Measurements from ENCODE around the gene NR1I2.

NR1I2 gene

DNA sequence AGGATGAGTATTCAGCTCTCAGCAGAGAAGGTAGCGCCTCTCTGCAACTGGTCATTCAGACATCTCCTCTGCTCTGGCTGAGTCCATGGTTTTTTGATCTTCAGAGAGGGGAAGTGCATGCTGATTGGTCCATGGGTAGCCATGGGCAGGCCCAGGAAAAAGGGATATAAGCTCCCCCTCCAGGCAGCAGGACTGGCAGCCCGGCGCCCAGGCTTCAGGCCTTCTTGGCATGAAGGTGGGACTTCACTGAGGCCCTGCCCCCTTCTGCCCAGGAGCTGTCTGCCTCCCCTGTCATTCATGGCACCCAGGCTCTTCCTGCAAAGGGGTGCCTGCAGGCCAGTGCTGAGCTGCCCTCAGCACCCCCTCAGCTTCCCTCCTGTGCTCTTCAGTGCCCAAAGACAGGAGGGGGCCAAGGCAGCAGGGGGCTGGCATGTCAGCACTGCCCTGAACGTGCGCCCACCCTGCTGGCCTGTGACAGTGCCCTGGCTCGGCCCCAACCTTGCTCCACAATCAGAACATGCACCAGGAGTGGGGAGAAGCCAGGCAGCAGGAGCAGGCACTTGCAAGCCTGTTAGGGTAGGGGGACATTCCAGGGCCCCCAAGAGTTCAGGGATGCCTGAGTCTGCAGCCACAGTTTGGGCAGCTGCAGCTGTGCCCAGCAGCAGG lies 13.8 kb upstream of the NR1I2 start:
- DNase-seq (ENCODE audit: low spot score): no peak
- Mint-ChIP-seq H3K4me1 (ENCODE audit: low read depth) (no peaks in the 10 kb centered on the region), H3K4me3 (no peak overlapping the region), H3K36me3 (ENCODE audit: low read depth) (no peaks in the 10 kb centered on the region), H3K27ac (no peak overlapping the region), H3K9me3 (no peaks in the 10 kb centered on the region), H3K27me3 (ENCODE audit: low read depth) (peaks cover 27% of the 10 kb centered on the region)

DNA sequence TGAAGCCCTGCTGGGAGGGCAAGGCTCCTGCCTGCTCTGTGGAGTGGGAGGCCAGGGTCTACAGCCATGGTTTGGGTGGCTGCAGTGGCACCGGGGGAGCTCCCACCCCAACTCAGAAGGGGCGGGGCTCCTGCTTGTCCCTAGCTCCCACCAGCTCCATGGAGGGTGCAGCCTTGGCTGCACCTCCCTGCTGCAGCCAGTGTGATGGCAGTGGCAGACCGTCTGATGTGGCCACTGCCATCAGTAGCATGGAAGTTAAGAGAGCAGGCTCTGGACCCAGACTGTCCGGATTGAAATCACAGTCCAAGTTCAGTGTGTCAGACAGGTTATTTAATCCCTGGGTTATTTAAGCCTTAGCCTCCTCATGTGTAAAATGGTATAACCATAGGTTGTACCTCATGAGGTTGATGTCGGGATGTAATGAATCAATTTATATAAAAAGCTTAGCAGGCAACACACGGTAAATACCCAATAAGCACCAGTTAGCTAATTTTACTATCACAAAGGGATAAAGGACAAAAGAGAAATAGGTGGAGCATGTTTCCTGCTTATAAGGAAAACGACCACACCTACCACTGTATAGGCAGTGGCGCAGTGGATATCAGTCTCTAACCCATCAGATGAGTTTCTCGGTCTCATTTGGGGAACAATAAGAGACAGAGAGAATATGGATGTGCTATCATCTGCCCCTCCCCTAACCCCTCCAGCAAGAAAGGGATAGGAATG lies 13.1 kb upstream of the NR1I2 start:
- Mint-ChIP-seq H3K36me3 (ENCODE audit: low read depth) (no peaks in the 10 kb centered on the region), H3K4me3 (no peak overlapping the region), H3K4me1 (ENCODE audit: low read depth) (no peaks in the 10 kb centered on the region), H3K9me3 (no peaks in the 10 kb centered on the region), H3K27ac (no peak overlapping the region), H3K27me3 (ENCODE audit: low read depth) (peaks cover 26% of the 10 kb centered on the region)
- no peak for DNase-seq (ENCODE audit: low spot score)

DNA sequence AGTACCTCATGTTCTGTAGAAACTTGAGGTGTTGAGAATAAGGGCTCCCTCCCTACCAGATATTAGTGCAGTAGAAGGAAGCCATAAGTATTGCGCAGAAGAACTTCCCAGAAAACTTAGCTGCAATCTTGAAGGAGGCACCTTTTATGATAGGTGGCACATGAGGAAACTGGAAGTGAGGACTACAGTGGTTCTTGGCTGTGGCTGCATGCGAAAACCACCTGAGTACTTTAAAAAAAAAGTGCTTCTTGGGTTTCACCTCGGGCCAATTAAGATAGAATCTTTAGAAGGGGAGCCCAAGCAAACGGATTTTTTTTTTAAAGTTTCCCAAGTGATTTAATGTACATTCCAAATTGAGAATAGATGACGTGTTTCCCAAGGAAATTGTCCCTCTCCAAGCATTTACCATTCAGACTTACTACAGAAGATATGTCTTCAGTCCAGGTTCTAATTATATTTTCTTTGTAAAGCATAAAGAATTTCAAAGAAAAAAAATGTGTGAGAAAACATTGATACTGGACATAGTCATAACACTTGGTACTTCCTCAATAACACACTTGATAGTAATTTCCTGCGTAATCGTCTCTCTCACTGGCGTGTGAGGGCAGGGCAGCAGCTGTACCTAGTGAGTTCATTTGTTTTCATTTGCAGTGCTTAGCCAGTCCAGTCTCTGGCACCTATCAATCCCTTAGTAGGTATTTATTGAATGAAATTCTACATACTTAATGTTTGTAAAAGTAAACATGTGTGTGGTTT lies 12.3 kb upstream of the NR1I2 start:
- Mint-ChIP-seq H3K4me1 (ENCODE audit: low read depth) (no peaks in the 10 kb centered on the region), H3K36me3 (ENCODE audit: low read depth) (no peaks in the 10 kb centered on the region), H3K27me3 (ENCODE audit: low read depth) (peaks cover 24% of the 10 kb centered on the region), H3K4me3 (no peak overlapping the region), H3K9me3 (no peaks in the 10 kb centered on the region), H3K27ac (no peak overlapping the region)
- DNase-seq (ENCODE audit: low spot score): no peak

DNA sequence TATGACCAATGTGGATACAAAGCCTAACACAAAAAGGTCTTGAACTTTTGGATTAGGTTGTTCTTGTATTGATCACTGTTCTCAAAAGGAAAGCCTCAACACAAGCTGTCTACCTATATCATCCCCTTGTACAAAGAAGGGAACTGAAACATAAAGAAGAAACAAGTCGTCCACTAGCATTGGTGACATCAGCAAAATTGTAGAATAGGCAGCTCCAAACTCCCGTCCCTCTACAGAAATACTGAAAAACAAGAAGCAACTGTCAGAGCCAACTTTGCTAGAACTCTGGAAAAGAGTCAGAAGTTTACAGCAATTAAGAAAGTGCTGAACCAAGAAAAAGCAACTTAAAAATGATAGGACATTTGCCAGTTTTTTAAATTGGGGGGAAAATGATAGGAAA lies 7.5 kb upstream of the NR1I2 start:
- no peak overlapping the region for H3K4me3 Mint-ChIP-seq
- H3K9me3 Mint-ChIP-seq: no peaks in the 10 kb centered on the region
- no peaks in the 10 kb centered on the region for H3K4me1 Mint-ChIP-seq (ENCODE audit: low read depth)
- no peak for DNase-seq (ENCODE audit: low spot score)
- H3K27me3 Mint-ChIP-seq (ENCODE audit: low read depth): peaks cover 18% of the 10 kb centered on the region
- no peaks in the 10 kb centered on the region for H3K36me3 Mint-ChIP-seq (ENCODE audit: low read depth)
- H3K27ac Mint-ChIP-seq: no peak overlapping the region

DNA sequence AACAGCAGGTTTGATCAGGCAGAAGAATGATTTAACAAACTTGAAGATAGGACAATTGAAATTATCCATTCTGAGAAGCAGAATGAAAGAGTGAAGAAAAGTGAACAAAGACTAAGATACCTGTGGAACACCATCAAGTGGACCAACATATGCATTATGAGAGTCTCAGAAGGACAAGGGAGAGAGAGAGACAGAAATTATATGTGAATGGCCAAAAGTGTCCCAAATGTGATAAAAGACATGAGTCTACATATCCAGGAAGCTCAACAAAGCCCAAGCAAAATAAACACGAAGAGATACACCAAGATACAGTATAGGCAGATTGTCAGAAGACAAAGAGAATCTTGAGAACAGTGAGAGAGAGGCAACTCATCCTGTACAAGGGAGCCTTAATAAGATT lies 5.6 kb upstream of the NR1I2 start:
- Mint-ChIP-seq H3K27me3 (ENCODE audit: low read depth) (peaks cover 12% of the 10 kb centered on the region), H3K4me1 (ENCODE audit: low read depth) (peaks cover 8% of the 10 kb centered on the region), H3K9me3 (no peaks in the 10 kb centered on the region), H3K4me3 (no peak overlapping the region), H3K27ac (no peak overlapping the region), H3K36me3 (ENCODE audit: low read depth) (no peaks in the 10 kb centered on the region)
- DNase-seq (ENCODE audit: low spot score): no peak

DNA sequence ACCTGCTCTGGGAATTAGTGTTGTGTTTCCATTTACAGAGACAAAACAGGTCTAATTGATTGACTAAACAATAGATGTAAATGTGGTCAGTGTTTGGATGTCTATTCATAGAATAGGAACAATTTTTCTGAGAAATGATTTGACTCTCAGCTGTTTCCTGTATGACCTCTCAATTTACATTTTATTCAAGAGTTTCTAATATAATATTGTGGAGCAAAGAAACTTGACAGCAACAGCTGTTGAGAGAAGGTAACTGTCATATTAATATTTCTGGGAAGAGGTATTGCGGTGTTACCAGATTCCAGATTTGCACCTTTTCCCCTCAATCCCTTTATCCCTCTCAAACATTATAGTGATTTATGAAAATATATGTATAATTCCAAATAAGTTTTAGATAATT lies 3.7 kb upstream of the NR1I2 start:
- Mint-ChIP-seq H3K36me3 (ENCODE audit: low read depth) (no peaks in the 10 kb centered on the region), H3K4me3 (no peak overlapping the region), H3K9me3 (no peaks in the 10 kb centered on the region), H3K4me1 (ENCODE audit: low read depth) (peaks cover 8% of the 10 kb centered on the region), H3K27ac (no peak overlapping the region), H3K27me3 (ENCODE audit: low read depth) (peaks cover 4% of the 10 kb centered on the region)
- DNase-seq (ENCODE audit: low spot score): no peak

DNA sequence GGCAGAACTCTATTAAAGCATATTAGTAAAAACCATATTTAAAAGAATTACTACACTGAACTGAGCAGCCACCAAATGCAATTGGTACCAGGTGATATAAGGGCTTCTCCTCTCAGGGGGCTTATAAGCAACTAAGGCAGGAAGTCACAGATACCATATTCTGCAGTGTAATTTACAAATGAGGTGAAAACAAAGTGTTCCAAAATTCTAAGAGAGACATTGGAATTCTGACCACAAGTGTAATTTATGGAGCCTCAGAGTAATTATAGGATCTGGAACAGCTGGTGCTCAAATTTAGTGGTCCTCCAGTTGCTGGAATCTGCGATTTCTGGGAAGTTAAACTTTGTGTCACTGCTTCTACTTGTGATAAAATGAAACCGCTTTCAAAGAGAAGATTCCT lies 3.1 kb upstream of the NR1I2 start:
- H3K4me3 Mint-ChIP-seq: no peak overlapping the region
- no peaks in the 10 kb centered on the region for H3K9me3 Mint-ChIP-seq
- H3K36me3 Mint-ChIP-seq (ENCODE audit: low read depth): no peaks in the 10 kb centered on the region
- no peak overlapping the region for H3K27ac Mint-ChIP-seq
- H3K27me3 Mint-ChIP-seq (ENCODE audit: low read depth): no peaks in the 10 kb centered on the region
- DNase-seq (ENCODE audit: low spot score): no peak
- peaks cover 8% of the 10 kb centered on the region for H3K4me1 Mint-ChIP-seq (ENCODE audit: low read depth)

DNA sequence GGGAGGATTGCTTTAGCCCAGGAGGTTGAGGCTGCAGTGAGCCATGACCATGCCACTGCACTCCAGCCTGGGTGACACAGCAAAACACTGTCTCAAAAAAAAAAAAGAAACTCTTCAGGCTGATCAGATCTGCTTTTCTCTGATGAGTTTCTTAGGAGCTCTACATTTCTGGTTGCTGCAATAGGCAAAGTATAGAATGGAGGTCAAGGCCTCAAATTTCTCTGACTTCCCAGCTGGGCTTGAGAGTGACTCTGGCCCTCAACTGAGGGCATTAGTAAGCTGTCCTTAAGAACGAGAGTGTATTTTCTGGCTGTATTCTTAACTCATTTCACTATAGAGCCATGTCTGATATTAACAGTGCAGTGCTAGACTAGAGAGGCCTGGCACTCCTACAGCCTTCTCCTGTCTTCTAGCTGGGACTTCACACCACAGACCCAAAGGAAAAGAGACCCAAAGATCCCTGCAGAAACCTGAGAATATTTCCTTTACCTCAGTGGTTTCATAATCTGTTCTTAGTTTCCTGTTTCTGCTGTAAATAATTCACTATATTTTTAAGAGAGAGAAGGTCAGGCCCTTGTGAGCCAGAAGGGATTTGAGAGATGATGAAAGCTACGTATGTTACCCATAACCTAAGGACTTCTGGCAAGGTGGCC lies 2.0 kb upstream of the NR1I2 start:
- H3K27ac Mint-ChIP-seq: no peak overlapping the region
- no peaks in the 10 kb centered on the region for H3K36me3 Mint-ChIP-seq (ENCODE audit: low read depth)
- H3K9me3 Mint-ChIP-seq: no peaks in the 10 kb centered on the region
- no peaks in the 10 kb centered on the region for H3K27me3 Mint-ChIP-seq (ENCODE audit: low read depth)
- DNase-seq (ENCODE audit: low spot score): no peak
- no peak overlapping the region for H3K4me3 Mint-ChIP-seq
- peaks cover 8% of the 10 kb centered on the region for H3K4me1 Mint-ChIP-seq (ENCODE audit: low read depth)

DNA sequence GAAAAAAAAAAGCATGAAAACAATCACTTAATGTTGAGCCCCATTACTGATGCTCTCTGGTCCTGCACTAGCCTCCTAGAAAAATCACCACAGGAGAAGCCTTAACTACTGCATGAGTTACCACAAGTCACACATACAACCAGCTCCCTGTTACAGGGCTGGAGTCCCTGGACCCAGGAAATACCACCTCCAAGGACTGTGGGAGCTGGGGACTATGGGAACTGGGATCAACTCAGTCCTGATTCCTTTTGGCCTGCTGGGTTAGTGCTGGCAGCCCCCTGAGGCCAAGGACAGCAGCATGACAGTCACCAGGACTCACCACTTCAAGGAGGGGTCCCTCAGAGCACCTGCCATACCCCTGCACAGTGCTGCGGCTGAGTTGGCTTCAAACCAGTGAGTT lies 559 bp downstream of the NR1I2 start:
- Mint-ChIP-seq H3K9me3 (no peaks in the 10 kb centered on the region), H3K4me3 (no peak overlapping the region), H3K4me1 (ENCODE audit: low read depth) (peaks cover 8% of the 10 kb centered on the region), H3K27me3 (ENCODE audit: low read depth) (no peaks in the 10 kb centered on the region), H3K36me3 (ENCODE audit: low read depth) (no peaks in the 10 kb centered on the region), H3K27ac (no peak overlapping the region)
- no peak for DNase-seq (ENCODE audit: low spot score)

DNA sequence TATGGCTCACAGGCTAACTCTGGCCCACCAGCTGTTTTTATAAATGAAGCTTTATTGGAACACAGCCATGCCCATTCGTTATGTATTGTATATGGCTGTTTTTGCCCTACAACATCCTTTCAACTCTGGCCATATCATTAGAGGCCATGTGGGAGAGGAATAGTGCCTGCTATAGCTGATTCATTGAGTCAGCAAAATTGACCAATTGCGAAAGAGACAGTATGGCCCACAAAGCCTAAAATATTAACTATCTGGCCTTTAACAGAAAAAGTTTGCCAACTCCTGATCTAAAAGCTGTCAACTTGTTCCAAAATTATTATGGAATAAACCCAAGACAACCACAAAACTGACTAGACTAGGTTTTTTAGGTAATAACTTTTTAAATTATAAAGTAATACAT lies 1.4 kb downstream of the NR1I2 start:
- Mint-ChIP-seq H3K4me3 (no peak overlapping the region), H3K36me3 (ENCODE audit: low read depth) (no peaks in the 10 kb centered on the region), H3K9me3 (no peaks in the 10 kb centered on the region), H3K4me1 (ENCODE audit: low read depth) (peaks cover 8% of the 10 kb centered on the region), H3K27me3 (ENCODE audit: low read depth) (no peaks in the 10 kb centered on the region), H3K27ac (no peak overlapping the region)
- DNase-seq (ENCODE audit: low spot score): no peak

DNA sequence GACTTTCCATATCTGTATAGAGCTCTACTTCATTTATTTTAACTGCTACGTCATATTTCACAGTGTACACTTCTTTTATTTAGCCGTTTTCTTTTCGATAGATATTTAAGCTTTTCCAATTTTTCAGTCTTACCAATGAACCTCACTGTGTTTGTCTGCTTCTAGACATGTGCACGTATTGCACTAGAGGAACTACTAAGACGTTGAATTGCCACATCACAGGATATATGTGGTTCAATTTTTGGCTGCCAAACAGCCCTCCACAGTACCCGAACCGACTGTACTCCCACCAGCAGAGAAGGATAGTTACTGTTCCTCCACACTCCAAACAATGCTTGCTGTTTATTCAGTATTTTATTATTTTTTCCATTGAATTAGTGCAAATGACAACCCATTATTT lies 2.0 kb downstream of the NR1I2 start:
- no peak for DNase-seq (ENCODE audit: low spot score)
- H3K4me3 Mint-ChIP-seq: no peak overlapping the region
- no peak overlapping the region for H3K27ac Mint-ChIP-seq
- H3K36me3 Mint-ChIP-seq (ENCODE audit: low read depth): no peaks in the 10 kb centered on the region
- H3K4me1 Mint-ChIP-seq (ENCODE audit: low read depth): peaks cover 8% of the 10 kb centered on the region
- H3K9me3 Mint-ChIP-seq: peaks cover 2% of the 10 kb centered on the region
- H3K27me3 Mint-ChIP-seq (ENCODE audit: low read depth): no peaks in the 10 kb centered on the region

DNA sequence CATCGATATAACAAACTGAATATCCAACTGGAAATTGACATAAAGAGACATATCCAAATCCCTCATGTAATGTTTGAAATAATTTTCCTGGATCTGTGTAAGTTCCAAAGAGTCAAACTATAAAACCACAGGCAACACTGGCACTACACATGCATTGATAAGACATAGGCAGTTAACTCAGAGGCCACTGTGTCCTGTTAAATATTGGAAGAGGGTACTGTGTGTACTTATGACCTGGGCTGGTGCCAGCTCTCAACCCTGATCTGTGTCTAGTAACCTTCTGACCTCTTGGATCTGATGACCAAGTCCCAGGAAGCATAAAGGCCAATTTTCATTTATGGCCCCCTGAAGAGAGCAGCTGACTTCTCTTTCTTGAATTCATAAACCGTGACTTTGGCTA lies 4.5 kb downstream of the NR1I2 start:
- H3K9me3 Mint-ChIP-seq: peaks cover 9% of the 10 kb centered on the region
- no peak overlapping the region for H3K27ac Mint-ChIP-seq
- H3K4me3 Mint-ChIP-seq: no peak overlapping the region
- no peaks in the 10 kb centered on the region for H3K27me3 Mint-ChIP-seq (ENCODE audit: low read depth)
- H3K4me1 Mint-ChIP-seq (ENCODE audit: low read depth): no peaks in the 10 kb centered on the region
- DNase-seq (ENCODE audit: low spot score): no peak
- no peaks in the 10 kb centered on the region for H3K36me3 Mint-ChIP-seq (ENCODE audit: low read depth)

DNA sequence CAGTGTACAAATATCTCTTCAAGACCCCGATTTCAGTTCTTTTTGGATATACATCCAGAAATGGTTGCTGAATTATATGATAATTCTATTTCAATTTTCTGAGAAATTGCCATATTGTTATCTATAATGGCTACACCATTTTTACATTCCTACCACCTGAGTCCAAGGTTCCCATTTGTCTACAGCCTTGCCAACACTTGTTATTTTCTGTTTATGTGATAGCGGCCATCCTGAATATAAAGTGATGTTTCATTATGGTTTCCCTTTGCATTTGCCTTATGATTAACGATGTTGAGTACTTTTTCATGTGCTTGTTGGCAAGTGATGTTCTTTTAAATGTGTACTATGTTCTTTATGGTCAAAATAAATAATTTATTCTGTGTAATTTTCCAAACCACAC lies 8.5 kb downstream of the NR1I2 start:
- H3K36me3 Mint-ChIP-seq (ENCODE audit: low read depth): no peaks in the 10 kb centered on the region
- H3K4me3 Mint-ChIP-seq: no peak overlapping the region
- no peaks in the 10 kb centered on the region for H3K27me3 Mint-ChIP-seq (ENCODE audit: low read depth)
- H3K27ac Mint-ChIP-seq: no peak overlapping the region
- no peak for DNase-seq (ENCODE audit: low spot score)
- H3K4me1 Mint-ChIP-seq (ENCODE audit: low read depth): no peaks in the 10 kb centered on the region
- H3K9me3 Mint-ChIP-seq: peaks cover 9% of the 10 kb centered on the region

DNA sequence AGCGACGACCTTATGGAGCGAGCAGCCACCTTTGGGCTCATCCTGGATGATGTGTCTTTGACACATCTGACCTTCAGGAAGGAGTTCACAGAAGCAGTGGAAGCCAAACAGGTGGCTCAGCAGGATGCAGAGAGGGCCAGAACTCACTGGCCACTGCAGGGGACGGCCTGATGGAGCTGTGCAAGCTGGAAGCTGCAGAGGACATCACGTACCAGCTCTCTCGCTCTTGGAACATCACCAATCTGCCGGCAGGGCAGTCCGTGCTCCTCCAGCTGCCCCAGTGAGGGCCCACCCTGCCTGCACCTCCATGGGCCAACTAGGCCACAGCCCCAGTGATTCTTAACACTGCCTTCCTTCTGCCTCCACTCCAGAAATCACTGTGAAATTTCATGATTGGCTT lies 10.4 kb downstream of the NR1I2 start:
- no peak overlapping the region for H3K27ac Mint-ChIP-seq

More for the DNA sequence above, 10.4 kb downstream of the NR1I2 start:
- Mint-ChIP-seq H3K9me3 (peaks cover 9% of the 10 kb centered on the region), H3K4me3 (no peak overlapping the region), H3K4me1 (ENCODE audit: low read depth) (no peaks in the 10 kb centered on the region), H3K27me3 (ENCODE audit: low read depth) (peaks cover 11% of the 10 kb centered on the region), H3K36me3 (ENCODE audit: low read depth) (no peaks in the 10 kb centered on the region)
- no peak for DNase-seq (ENCODE audit: low spot score)

All from T-helper 2 cell treated with Interferon-gamma antibody and Interleukin-4, amounts not matched to agents 5 μg/mL and 100 μg/mL, for 36 hours (primary cell).